ENCODE measurements around the gene ANKDD1A. TPM values are rescaled to one million over a fixed set of nuclear protein-coding genes. Genes with fewer than 3 reads are reported as not detected.

ANKDD1A gene
- total and polyA plus RNA-seq, 8 donors = 1.5 to 43.8 (median 5.2) TPM

DNA sequence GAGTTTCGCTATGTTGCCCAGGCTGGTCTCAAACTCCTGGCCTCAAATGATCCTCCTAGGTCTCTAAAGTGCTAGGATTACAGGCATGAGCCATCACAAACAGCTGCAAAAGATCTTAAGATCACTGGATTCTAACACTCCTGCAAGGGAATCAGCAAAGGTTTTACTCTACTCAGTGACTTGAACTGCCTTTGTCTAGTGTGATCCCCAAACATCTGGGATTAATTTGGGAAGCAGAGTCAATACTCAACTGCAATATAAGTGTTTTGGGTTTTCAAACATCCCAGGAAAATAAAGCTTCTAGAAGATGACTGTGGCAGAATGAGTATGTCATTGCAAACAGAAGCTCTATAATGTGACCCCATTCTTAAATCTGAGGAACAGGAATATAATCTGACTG, 70.8 kb downstream of the ANKDD1A start:
- whole genome bisulfite sequencing, 5 donors = 94 to 100% (median 96%) methylated on average over 1 of the region's 1 CpG
- no peak overlapping the region for H3K4me3 ChIP-seq
- H3K27me3 ChIP-seq = no peaks in the 10 kb centered on the region
- peaks cover 16 to 54% (median 39%) of the 10 kb centered on the region in 4 donors for H3K4me1 ChIP-seq
- peaks cover 21 to 50% (median 44%) of the 10 kb centered on the region in 4 donors for H3K36me3 ChIP-seq
- intact Hi-C loops (cut with DNase I; ENCODE audit: low total_unique reads) = no loop called here
- no peak for DNase-seq
- H3K9me3 ChIP-seq = no peaks in the 10 kb centered on the region
- TF ChIP-seq POLR2A (IDR thresholded peaks at IDR 0.05) (no peak), EP300 (IDR thresholded peaks at IDR 0.05) (no peak), POLR2AphosphoS5 (IDR thresholded peaks at IDR 0.05) (no peak)
- TF ChIP-seq, protein P1, sequence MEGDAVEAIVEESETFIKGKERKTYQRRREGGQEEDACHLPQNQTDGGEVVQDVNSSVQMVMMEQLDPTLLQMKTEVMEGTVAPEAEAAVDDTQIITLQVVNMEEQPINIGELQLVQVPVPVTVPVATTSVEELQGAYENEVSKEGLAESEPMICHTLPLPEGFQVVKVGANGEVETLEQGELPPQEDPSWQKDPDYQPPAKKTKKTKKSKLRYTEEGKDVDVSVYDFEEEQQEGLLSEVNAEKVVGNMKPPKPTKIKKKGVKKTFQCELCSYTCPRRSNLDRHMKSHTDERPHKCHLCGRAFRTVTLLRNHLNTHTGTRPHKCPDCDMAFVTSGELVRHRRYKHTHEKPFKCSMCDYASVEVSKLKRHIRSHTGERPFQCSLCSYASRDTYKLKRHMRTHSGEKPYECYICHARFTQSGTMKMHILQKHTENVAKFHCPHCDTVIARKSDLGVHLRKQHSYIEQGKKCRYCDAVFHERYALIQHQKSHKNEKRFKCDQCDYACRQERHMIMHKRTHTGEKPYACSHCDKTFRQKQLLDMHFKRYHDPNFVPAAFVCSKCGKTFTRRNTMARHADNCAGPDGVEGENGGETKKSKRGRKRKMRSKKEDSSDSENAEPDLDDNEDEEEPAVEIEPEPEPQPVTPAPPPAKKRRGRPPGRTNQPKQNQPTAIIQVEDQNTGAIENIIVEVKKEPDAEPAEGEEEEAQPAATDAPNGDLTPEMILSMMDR (IDR thresholded peaks at IDR 0.05) = no peak
- H3K27ac ChIP-seq = no peak overlapping the region

DNA sequence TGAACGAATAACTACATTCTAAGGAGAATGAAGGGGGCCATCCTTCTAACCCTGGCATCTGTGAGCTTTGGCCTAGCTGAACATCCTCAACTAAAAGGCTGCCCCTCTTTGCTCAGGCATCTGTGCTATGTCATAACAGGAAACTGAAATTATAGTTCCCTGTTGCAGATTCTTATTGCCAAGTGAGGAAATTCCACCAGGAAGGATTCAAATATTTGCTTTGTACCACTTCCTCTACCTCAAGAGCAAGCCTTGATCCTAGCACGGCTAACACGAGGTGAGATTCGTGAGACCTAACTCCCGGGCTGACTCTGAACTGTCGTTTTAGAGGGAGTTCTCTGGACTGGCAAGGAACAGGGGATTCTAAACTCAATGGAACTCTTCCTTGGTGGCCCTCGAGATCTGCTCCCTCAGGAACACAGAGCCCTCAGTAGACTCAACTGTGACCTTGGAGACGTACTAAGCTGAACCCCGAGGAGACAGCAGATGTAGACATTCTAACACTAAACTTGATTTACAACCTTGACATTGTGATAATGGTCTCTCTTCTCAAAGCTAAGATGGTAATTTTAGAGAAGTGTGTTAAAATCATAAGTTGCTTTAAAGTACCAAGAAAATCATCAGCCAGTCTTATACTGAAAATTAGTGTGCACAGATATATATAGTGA, 73.8 kb downstream of the ANKDD1A start:
- Histone ChIP-seq H3K9me3 (no peaks in the 10 kb centered on the region), H3K27ac (peak overlapping the region; percentile 31 to 89 (median 77)), H3K36me3 (peaks cover 0 to 20% (median 14%) of the 10 kb centered on the region in 4 donors), H3K4me1 (peaks cover 28 to 74% (median 59%) of the 10 kb centered on the region in 4 donors), H3K4me3 (peak overlapping the region in 1 of 4 donors; percentile 2), H3K27me3 (no peaks in the 10 kb centered on the region)
- TF ChIP-seq POLR2AphosphoS5 (IDR thresholded peaks at IDR 0.05) (peak in 2 of 3 donors; percentile 17 to 52), EP300 (IDR thresholded peaks at IDR 0.05) (no peak)
- intact Hi-C loops (cut with DNase I; ENCODE audit: low total_unique reads) = no loop called here
- peak; percentile 49 to 64 for DNase-seq
- 17 to 30% (median 27%) methylated on average over 9 of the region's 9 CpGs for WGBS, 5 donors

DNA sequence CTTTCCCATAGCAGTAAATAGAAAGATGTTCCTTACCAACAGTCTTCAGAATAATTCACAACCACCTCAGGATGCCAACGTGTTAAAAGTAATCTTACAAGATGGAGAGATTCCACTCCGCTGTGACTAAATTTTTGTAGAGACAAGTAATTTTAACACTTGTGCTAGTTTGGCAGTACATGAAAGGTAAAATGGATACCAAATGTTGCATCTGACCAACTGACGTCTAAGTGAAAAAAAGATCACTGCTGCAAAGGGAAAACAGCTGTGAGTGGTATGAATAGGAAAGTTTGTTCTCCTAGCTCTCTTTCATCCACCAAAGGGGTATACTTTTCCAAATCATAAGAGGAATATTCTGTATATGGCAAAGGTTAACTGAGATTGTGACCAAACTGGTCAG, 75.4 kb downstream of the ANKDD1A start:
- DNase-seq = no peak
- no peak overlapping the region for H3K27ac ChIP-seq
- intact Hi-C loops (cut with DNase I; ENCODE audit: low total_unique reads) = no loop called here
- no peak overlapping the region for H3K4me3 ChIP-seq
- TF ChIP-seq, protein P1 (IDR thresholded peaks at IDR 0.05) = no peak
- TF ChIP-seq POLR2A (IDR thresholded peaks at IDR 0.05) (no peak), POLR2AphosphoS5 (IDR thresholded peaks at IDR 0.05) (no peak), EP300 (IDR thresholded peaks at IDR 0.05) (no peak)
- peaks cover 0 to 10% (median 8%) of the 10 kb centered on the region in 4 donors for H3K36me3 ChIP-seq
- H3K4me1 ChIP-seq = peaks cover 21 to 68% (median 55%) of the 10 kb centered on the region in 4 donors
- no peaks in the 10 kb centered on the region for H3K27me3 ChIP-seq
- H3K9me3 ChIP-seq = no peaks in the 10 kb centered on the region
- 48 to 66% (median 62%) methylated on average over 3 of the region's 3 CpGs for WGBS, 5 donors

DNA sequence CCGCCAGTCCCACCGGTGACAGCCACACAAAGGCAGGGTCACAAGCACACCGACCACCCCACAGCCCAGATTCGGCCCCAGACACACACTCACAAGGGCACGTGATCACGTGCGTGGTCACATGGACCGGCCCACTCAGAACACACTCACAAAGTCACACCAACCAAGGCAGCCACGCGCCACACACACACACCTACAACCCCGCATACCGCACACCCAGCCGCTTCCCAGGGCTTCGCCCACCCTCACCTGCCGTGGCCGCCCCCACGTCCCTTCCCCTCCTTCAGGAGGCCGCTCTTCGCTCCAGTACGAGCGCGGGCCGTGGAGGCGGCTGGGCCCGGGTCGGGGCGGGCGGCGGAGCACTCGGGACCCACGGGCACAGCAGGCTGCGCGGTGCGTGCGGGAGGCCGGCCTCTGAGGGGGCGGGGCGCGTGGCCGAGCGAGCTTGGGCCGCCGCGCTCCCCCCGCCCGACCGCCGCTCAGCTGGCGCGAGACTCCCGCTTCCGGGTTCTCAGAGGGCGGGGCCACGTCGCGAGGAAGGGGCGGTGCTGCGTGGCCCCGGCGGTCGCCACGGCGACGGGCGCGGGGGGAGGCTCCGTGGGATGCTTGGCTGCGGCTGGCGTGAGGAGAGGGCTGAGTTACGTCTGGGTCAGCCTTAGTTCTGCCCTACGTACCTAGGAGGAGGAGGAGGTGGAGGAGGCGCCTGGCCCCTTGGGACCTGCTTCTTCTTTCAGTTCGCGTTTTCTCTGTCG, 77.9 kb downstream of the ANKDD1A start, which contains the start of gene SPG21:
TSS of gene SPG21 (minus strand) at position 499 of the 752 bp plus-strand sequence. CDS start 6,345 bp downstream, outside the sequence.
- Histone ChIP-seq H3K4me3 (peak within 1 kb of the TSS; percentile 65 to 95 (median 83)), H3K36me3 (no peaks in the 10 kb centered on the region), H3K9me3 (no peaks in the 10 kb centered on the region), H3K4me1 (peaks cover 16 to 57% (median 42%) of the 10 kb centered on the region in 4 donors), H3K27me3 (no peaks in the 10 kb centered on the region), H3K27ac (peak within 1 kb of the TSS; percentile 89 to 96 (median 91))
- 0 to 1% (median 0%) methylated on average over 32 to 75 of the region's 75 CpGs for WGBS, 5 donors
- TF ChIP-seq EP300 (IDR thresholded peaks at IDR 0.05) = no peak
- TF ChIP-seq, protein P1 (IDR thresholded peaks at IDR 0.05) = no peak
- TF ChIP-seq POLR2A (IDR thresholded peaks at IDR 0.05) = no peak
- TF ChIP-seq POLR2AphosphoS5 (IDR thresholded peaks at IDR 0.05) = peak; percentile 56 to 91 (median 88)
- intact Hi-C loops (cut with DNase I; ENCODE audit: low total_unique reads) = no loop called here
- DNase-seq = peak; percentile 94 to 98

Measured in stomach (tissue), 9 donors.